ENCODE data around the gene DAP3.
A peak's percentile ranks its signal among the peaks of the same experiment; 100 is the strongest.

The DAP3 gene

GRCh38 chr1:155648207-155649147 lies 40.4 kb upstream of the DAP3 start:
- TF ChIP-seq, protein P1, sequence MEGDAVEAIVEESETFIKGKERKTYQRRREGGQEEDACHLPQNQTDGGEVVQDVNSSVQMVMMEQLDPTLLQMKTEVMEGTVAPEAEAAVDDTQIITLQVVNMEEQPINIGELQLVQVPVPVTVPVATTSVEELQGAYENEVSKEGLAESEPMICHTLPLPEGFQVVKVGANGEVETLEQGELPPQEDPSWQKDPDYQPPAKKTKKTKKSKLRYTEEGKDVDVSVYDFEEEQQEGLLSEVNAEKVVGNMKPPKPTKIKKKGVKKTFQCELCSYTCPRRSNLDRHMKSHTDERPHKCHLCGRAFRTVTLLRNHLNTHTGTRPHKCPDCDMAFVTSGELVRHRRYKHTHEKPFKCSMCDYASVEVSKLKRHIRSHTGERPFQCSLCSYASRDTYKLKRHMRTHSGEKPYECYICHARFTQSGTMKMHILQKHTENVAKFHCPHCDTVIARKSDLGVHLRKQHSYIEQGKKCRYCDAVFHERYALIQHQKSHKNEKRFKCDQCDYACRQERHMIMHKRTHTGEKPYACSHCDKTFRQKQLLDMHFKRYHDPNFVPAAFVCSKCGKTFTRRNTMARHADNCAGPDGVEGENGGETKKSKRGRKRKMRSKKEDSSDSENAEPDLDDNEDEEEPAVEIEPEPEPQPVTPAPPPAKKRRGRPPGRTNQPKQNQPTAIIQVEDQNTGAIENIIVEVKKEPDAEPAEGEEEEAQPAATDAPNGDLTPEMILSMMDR (IDR thresholded peaks at IDR 0.05; ENCODE audit: insufficient read depth, low read length, missing control alignments): peak; percentile 58
- DNase-seq (ENCODE audit: low read depth, low spot score): peak; percentile 60
- POLR2A ChIA-PET: no interaction called here
- H3K4me3 ChIP-seq (ENCODE audit: low read depth, low read length): peak overlapping the region; percentile 53
- CTCF ChIA-PET: interaction anchor here (0.6 to 4.6 kb wide), 14 partner anchors 8 to 473 kb away, joined by 3 to 34 read pairs (median 4); no protein-coding TSS in a partner anchor

DNA sequence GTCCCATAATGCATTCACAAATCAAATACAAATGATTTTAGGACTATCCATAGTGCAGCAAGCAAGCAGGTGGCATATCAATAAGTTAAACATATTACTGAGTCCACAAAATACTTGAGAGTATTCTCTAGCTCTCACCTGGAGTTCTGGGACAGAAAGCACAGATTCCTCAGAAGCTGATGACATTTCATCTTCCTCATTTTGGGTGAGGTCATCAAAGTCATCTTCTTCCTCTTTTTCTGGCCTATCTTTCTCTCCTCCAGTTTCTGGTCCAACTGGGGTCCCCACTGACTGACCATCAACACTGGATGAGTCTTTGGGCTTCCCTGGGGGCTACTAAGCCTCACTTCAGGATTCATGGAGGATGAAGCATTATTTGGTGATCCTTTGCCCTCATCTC lies 39.2 kb upstream of the DAP3 start:
- CTCF ChIA-PET: interaction anchor here (1.0 to 3.8 kb wide), 3 partner anchors 382 to 443 kb away, joined by 3 to 17 read pairs (median 3); no protein-coding TSS in a partner anchor
- TF ChIP-seq, protein P1 (IDR thresholded peaks at IDR 0.05; ENCODE audit: insufficient read depth, low read length, missing control alignments): no peak
- DNase-seq (ENCODE audit: low read depth, low spot score): no peak
- POLR2A ChIA-PET: no interaction called here
- no peak overlapping the region for H3K4me3 ChIP-seq (ENCODE audit: low read depth, low read length)

GRCh38 chr1:155650231-155650757 lies 38.6 kb upstream of the DAP3 start:
- TF ChIP-seq, protein P1 (IDR thresholded peaks at IDR 0.05; ENCODE audit: insufficient read depth, low read length, missing control alignments): no peak
- no peak overlapping the region for H3K4me3 ChIP-seq (ENCODE audit: low read depth, low read length)
- POLR2A ChIA-PET: no interaction called here
- CTCF ChIA-PET: interaction anchor here (1.0 to 3.8 kb wide), 5 partner anchors 373 to 444 kb away, joined by 3 to 17 read pairs (median 3); partner anchors contain the start of gene HCN3
- no peak for DNase-seq (ENCODE audit: low read depth, low spot score)

DNA sequence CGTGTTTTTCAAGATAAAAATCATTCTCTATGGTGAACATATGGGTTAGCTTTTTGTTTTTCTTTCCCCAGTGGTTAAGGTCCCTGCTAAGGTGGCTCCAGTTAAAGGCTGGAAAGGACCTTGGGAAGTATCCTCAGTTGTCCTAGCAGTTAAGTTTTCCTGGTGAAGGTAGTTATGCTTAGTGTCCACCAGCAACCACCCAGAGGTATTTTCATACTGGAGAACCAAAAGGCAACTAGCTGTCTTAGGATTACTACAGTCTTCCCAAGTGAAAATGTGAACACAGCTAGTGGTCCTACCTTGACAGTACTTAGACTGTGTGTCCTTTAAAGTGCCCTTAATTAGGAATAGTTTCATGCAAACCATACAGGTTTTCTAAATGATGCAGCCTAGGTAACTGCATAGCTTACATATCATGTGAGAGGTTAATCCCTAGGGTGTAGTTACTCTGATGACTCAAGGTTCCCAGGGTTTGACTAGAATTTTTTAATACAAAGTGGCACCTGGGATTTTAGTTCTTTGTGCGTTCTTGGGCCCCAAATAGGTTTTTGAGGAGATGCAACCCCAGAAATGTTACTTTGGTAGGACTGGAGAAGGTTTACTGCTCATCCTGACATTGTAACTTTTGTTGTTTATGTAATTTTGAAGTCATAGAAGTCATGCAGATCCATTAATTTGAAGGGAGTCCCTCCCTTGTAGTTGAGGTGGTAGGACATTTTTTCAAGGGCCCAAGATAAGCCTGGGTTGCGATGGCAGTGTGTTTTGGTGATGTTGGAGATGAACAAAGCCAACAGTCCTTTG lies 36.8 kb upstream of the DAP3 start:
- ChIA-PET CTCF (interaction anchor here (0.7 to 2.1 kb wide), 8 partner anchors 11 to 561 kb away, joined by 3 to 13 read pairs (median 3); no protein-coding TSS in a partner anchor), POLR2A (interaction anchor here (0.6 kb wide), 1 partner anchor 149 kb away, joined by 4 read pairs; no protein-coding TSS in a partner anchor)

DNA sequence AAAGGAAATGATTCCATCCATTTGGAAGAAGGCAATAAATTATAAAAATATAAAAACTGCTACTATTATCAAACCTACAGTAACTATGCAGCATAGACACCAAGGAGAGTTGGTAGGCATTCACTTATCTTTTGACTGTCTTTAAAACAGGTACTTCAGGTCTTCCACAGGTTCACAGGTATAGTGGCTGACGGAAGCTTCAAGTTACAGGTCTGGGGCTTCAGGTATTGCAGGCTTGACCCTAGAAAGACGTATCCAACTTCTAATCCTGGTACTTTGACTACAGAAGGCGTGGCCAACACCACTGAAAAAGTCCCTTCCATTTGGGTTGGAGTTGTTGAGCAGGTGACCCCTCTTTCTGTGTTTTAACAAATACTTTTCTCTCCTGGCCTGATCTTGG lies 35.9 kb upstream of the DAP3 start:
- TF ChIP-seq, protein P1 (IDR thresholded peaks at IDR 0.05; ENCODE audit: insufficient read depth, low read length, missing control alignments): no peak
- no peak overlapping the region for H3K4me3 ChIP-seq (ENCODE audit: low read depth, low read length)
- ChIA-PET POLR2A (no interaction called here), CTCF (interaction anchor here (1.1 to 1.4 kb wide), 2 partner anchors 76 to 460 kb away, joined by 3 to 4 read pairs; no protein-coding TSS in a partner anchor)
- no peak for DNase-seq (ENCODE audit: low read depth, low spot score)

More for the DNA sequence above, 36.8 kb upstream of the DAP3 start:
- H3K4me3 ChIP-seq (ENCODE audit: low read depth, low read length): no peak overlapping the region
- DNase-seq (ENCODE audit: low read depth, low spot score): no peak
- TF ChIP-seq, protein P1 (IDR thresholded peaks at IDR 0.05; ENCODE audit: insufficient read depth, low read length, missing control alignments): no peak

Data from AG04449 (cell line).